HL-60 (cell line): ENCODE data around the gene APC2.

Experiments
- CTCF ChIP-seq: IDR thresholded peaks from one replicate; pipeline ENCODE4 v1.5.1; 2011; ENCODE audit warnings: low read length, control low read depth, inconsistent platforms; ENCODE audit not compliant: insufficient read depth
- POLR2AphosphoS5 ChIP-seq: IDR thresholded peaks from 2 replicates; pipeline ENCODE4 v1.6.1; 2012; ENCODE audit warnings: low read depth
- REST ChIP-seq: IDR thresholded peaks from 2 replicates; pipeline ENCODE4 v1.6.1; 2012; ENCODE audit warnings: low read depth; ENCODE audit not compliant: insufficient replicate concordance

- no peak for TF ChIP-seq CTCF
- no peak for TF ChIP-seq REST
- no peak for TF ChIP-seq POLR2AphosphoS5
These were observed 33.4 kb downstream of the APC2 start for GRCh38 chr19:1483131-1483978.
